HepG2 (cell line): Measurements from ENCODE around the gene MOCS1. TPM values are rescaled to one million over a fixed set of nuclear protein-coding genes. Genes with fewer than 3 reads are reported as not detected.

Experiments
- ATAC-seq: fragments of 200-7000 bp; cut with Tn5 transposase; 3 replicates; pipeline ENCODE4 v1.9.1; 2020; ENCODE audit warnings: mild to moderate bottlenecking, moderate library complexity
- BruUV-seq: library from RNA; stranded (reverse); fragments of 400-500 nt; replicated peaks from 2 replicates; lab custom pipeline; 2021; lab: Mats Ljungman, UMichigan
- CTCF ChIA-PET: fragments of 300-600 bp; formaldehyde crosslinking; extraction: SDS; loops from one replicate; lab custom pipeline; 2021; ENCODE audit warnings: low total read pairs, inconsistent platforms, low intra/inter-chr PET ratio; lab: Yijun Ruan, JAX
- POLR2A ChIA-PET: fragments of 350-600 bp; sonication (Branson Sonifier 250); formaldehyde crosslinking; loops from one replicate; lab custom pipeline; 2020; ENCODE audit warnings: antibody characterized with exemption, inconsistent platforms; lab: Yijun Ruan, JAX
- DNase-seq: peaks from one replicate; pipeline ENCODE4 v3.0.0-alpha.2; 2015; ENCODE audit warnings: low spot score
- FAIRE-seq: peaks from 3 replicates; lab custom pipeline; 2011; peaks lifted over from hg19 to GRCh38; lab: Jason Lieb, UNC
- H2AFZ ChIP-seq: one replicate; pipeline ENCODE4 v1.6.1; 2011; ENCODE audit warnings: low read length, inconsistent platforms
- H3K27ac ChIP-seq: fragments of 300-600 bp; 3 replicates; pipeline ENCODE4 v1.8.0; 2011; ENCODE audit warnings: mixed run types, mild to moderate bottlenecking, mixed read lengths, low read length, inconsistent platforms; ENCODE audit not compliant: insufficient read depth; ENCODE audit errors: extremely low read length
- H3K27me3 ChIP-seq, 2 experiments: fragments of 200-600 bp in 1 of 2; 2 replicates in 1 of 2; 3 replicates in 1 of 2; pipeline versions ENCODE4 v1.6.0 to v1.8.0; 2011; ENCODE audit warnings: low read length in 2 of 2, mild to moderate bottlenecking in 2 of 2, moderate library complexity in 2 of 2, inconsistent platforms in 1 of 2; ENCODE audit not compliant: insufficient read depth in 2 of 2, control insufficient read depth in 1 of 2
- H3K36me3 ChIP-seq, 2 experiments: fragments of 200-600 bp in 1 of 2; replicated peaks in 1 of 2; 2 replicates in 1 of 2; 3 replicates in 1 of 2; pipeline versions ENCODE4 v1.5.1 to v1.8.0; 2011; ENCODE audit warnings: low read length in 2 of 2, inconsistent platforms in 1 of 2; ENCODE audit not compliant: insufficient read depth in 2 of 2, control insufficient read depth in 1 of 2
- H3K4me1 ChIP-seq: 2 replicates; pipeline ENCODE4 v1.5.1; 2012; ENCODE audit warnings: low read length, inconsistent platforms; ENCODE audit not compliant: insufficient read depth
- H3K4me2 ChIP-seq: 2 replicates; pipeline ENCODE4 v1.6.0; 2011; ENCODE audit warnings: low read depth, low read length, inconsistent platforms
- H3K4me3 ChIP-seq, 3 experiments: fragments of 200-600 bp in 1 of 3; sonication (generic), shearing (Covaris generic) in 1 of 3; replicated peaks in 1 of 3; 2 replicates each; pipeline ENCODE4 v1.5.1; 2011 to 2016; ENCODE audit warnings: low read length in 3 of 3, inconsistent platforms in 2 of 3, low read depth in 2 of 3, mild to moderate bottlenecking in 2 of 3, control low read depth in 1 of 3, mixed read lengths in 1 of 3; ENCODE audit not compliant: insufficient read depth in 1 of 3
- H3K79me2 ChIP-seq: one replicate; pipeline ENCODE4 v1.6.1; 2011; ENCODE audit warnings: low read length, inconsistent platforms; ENCODE audit not compliant: insufficient read depth
- H3K9ac ChIP-seq: 2 replicates; pipeline ENCODE4 v1.6.0; 2011; ENCODE audit warnings: mild to moderate bottlenecking, low read depth, low read length, inconsistent platforms; ENCODE audit not compliant: insufficient read depth
- H3K9me3 ChIP-seq: 2 replicates; pipeline ENCODE4 v1.5.1; 2012; ENCODE audit warnings: mild to moderate bottlenecking, low read length
- H4K20me1 ChIP-seq: 2 replicates; pipeline ENCODE4 v1.6.0; 2011; ENCODE audit warnings: inconsistent platforms, mild to moderate bottlenecking, low read length, moderate library complexity; ENCODE audit not compliant: insufficient read depth
- HNF1A ChIP-seq, 2 experiments: sonication (generic) in 1 of 2; formaldehyde crosslinking in 1 of 2; IDR thresholded peaks; 2 replicates each; pipeline versions ENCODE4 v1.4.0 to v1.6.1; 2016 to 2020; ENCODE audit warnings: borderline replicate concordance in 1 of 2, low read depth in 1 of 2, mild to moderate bottlenecking in 1 of 2, missing genetic modification reagents in 1 of 2
- ZBTB21 ChIP-seq: sonication (generic); formaldehyde crosslinking; IDR thresholded peaks from 2 replicates; pipeline ENCODE4 v1.4.0; 2020; ENCODE audit warnings: missing genetic modification reagents
- ZBTB43 ChIP-seq: sonication (generic); formaldehyde crosslinking; conservative IDR thresholded peaks from 2 replicates; pipeline ENCODE4 v1.4.0; 2020; ENCODE audit warnings: missing genetic modification reagents
- ZFAT ChIP-seq: sonication (generic); formaldehyde crosslinking; conservative IDR thresholded peaks from 2 replicates; pipeline ENCODE4 v1.8.1; 2023; ENCODE audit warnings: missing genetic modification reagents, inconsistent platforms
- ZNF256 ChIP-seq: sonication (generic); formaldehyde crosslinking; conservative IDR thresholded peaks from 2 replicates; pipeline ENCODE4 v1.4.0; 2020; ENCODE audit warnings: missing genetic modification reagents
- ZNF33A ChIP-seq: sonication (generic); formaldehyde crosslinking; IDR thresholded peaks from 2 replicates; pipeline ENCODE4 v1.5.1; 2020; ENCODE audit warnings: missing genetic modification reagents, mild to moderate bottlenecking, moderate library complexity, borderline replicate concordance
- ZNF670 ChIP-seq: sonication (generic); formaldehyde crosslinking; IDR thresholded peaks from 2 replicates; pipeline ENCODE4 v1.8.0; 2022; ENCODE audit warnings: mild to moderate bottlenecking, missing genetic modification reagents, borderline replicate concordance
- WGBS: methylation state at CpG from one replicate; pipeline ENCODE4 v1.1.6; 2017; ENCODE audit warnings: low lambda C conversion rate; 5-methylcytosine and 5-hydroxymethylcytosine counted together
- in situ Hi-C: cut with HindIII; loops from 2 replicates; pipeline ENCODE4 v1.10.0; 2017; ENCODE audit warnings: low pct_unique_long_range_greater_than_20kb; ENCODE audit not compliant: extremely low pct_ligation_motif_present
- intact Hi-C: fragments of 100-400 bp; cut with micrococcal nuclease; formaldehyde crosslinking; loops from one replicate; pipeline ENCODE4 v1.10.0; 2022; ENCODE audit not compliant: unreplicated experiment
- polyA plus RNA-seq, 8 experiments: library from polyadenylated mRNA; depleted of rRNA in 3 of 8; stranded (reverse) in 7 of 8; unstranded in 1 of 8; fragments of >200 nt; fragmentation: Illumina TruSeq in 4 of 8; extraction: Trizol in 4 of 8; gene quantifications; 2 replicates each; pipeline versions ENCODE4 v1.2.1 to v1.2.3, GENCODE V29; 2011 to 2016; ENCODE audit warnings: low read depth in 4 of 8, missing spikeins in 1 of 8, mixed read lengths in 1 of 8; ENCODE audit not compliant: insufficient read depth in 1 of 8
- total RNA-seq, 5 experiments: library from RNA; depleted of rRNA; stranded (reverse); fragments of >200 nt; fragmentation: Illumina TruSeq; extraction: Trizol; gene quantifications; 2 replicates each; pipeline ENCODE4 v1.2.3, GENCODE V29; 2016; ENCODE audit warnings: low read depth in 1 of 5

Gene MOCS1
- total and polyA plus RNA-seq, 2 of the 13 experiments (the other 11 are each of a cell fraction or from before 2014, with no cell fraction given): 5.3 to 11.7 TPM

- TF ChIP-seq ZNF256 (CRISPR knock-in tag) (no peak), ZBTB43 (CRISPR knock-in tag) (no peak)
Measured at GRCh38 chr6:39901116-39901655, 33.1 kb downstream of the MOCS1 start (continued).

GRCh38 chr6:39899554-39900295 lies 34.5 kb downstream of the MOCS1 start:
- in situ Hi-C loops: no loop called here
- Histone ChIP-seq H3K4me3 (no peak overlapping the region), H3K27me3 (no peaks in the 10 kb centered on the region; a peak in 1 of 5 replicates), H3K4me1 (no peaks in the 10 kb centered on the region), H3K36me3 (no peaks in the 10 kb centered on the region), H3K9ac (no peak overlapping the region), H3K27ac (no peak overlapping the region), H4K20me1 (no peaks in the 10 kb centered on the region), H3K4me2 (no peak overlapping the region), H3K9me3 (no peaks in the 10 kb centered on the region), H2AFZ (no peak overlapping the region), H3K79me2 (no peaks in the 10 kb centered on the region)
- WGBS: 46% methylated on average over 9 of the region's 10 CpGs
- no peak for DNase-seq
- ChIA-PET POLR2A (no interaction called here), CTCF (no interaction called here)
- no peak for TF ChIP-seq HNF1A (IDR thresholded peaks at IDR 0.05; ENCODE audit: low read depth)
- TF ChIP-seq HNF1A (CRISPR knock-in tag; IDR thresholded peaks at IDR 0.05; ENCODE audit: borderline replicate concordance): no peak
- TF ChIP-seq ZBTB21 (CRISPR knock-in tag): no peak
- TF ChIP-seq ZFAT (CRISPR knock-in tag): no peak
- no peak for TF ChIP-seq ZNF670
- no peak for TF ChIP-seq ZNF33A
- BruUV-seq: no TSS peak
- ATAC-seq: no peak
- intact Hi-C loops: no loop called here
- no peak for FAIRE-seq
